ENCODE measurements around the gene PFKP.

The PFKP gene

GRCh38 chr10:3067118-3067858, at the start of gene PFKP:
Gene PFKP, plus strand, starts transcription at chr10:3067548. Its CDS starts 48 bp downstream, at chr10:3067596.
- Mint-ChIP-seq H3K4me1 (peaks cover 30% of the 10 kb centered on the region), H3K4me3 (peak within 1 kb of the TSS; percentile 83), H3K36me3 (peaks cover 45% of the 10 kb centered on the region), H3K27ac (peak within 1 kb of the TSS; percentile 93), H3K9me3 (peaks cover 3% of the 10 kb centered on the region)
- peak; percentile 68 for ATAC-seq
- DNase-seq (ENCODE audit: low spot score in 2 of 2) = peak; percentile 53 to 81

- no peak overlapping the region for H3K27ac Mint-ChIP-seq
- no peak overlapping the region for H3K4me3 Mint-ChIP-seq
- no peaks in the 10 kb centered on the region for H3K4me1 Mint-ChIP-seq
- H3K9me3 Mint-ChIP-seq = peaks cover 4% of the 10 kb centered on the region
- ATAC-seq (no peak), DNase-seq (ENCODE audit: low spot score in 2 of 2) (no peak)
- no peaks in the 10 kb centered on the region for H3K36me3 Mint-ChIP-seq
Measured at GRCh38 chr10:3018247-3018646, 49.1 kb upstream of the PFKP start.

GRCh38 chr10:3020311-3020710, 47.0 kb upstream of the PFKP start:
- H3K4me1 Mint-ChIP-seq = no peaks in the 10 kb centered on the region
- H3K4me3 Mint-ChIP-seq = no peak overlapping the region
- H3K36me3 Mint-ChIP-seq = no peaks in the 10 kb centered on the region
- peaks cover 5% of the 10 kb centered on the region for H3K9me3 Mint-ChIP-seq
- H3K27ac Mint-ChIP-seq = no peak overlapping the region
- peak; percentile 19 for ATAC-seq
- DNase-seq (ENCODE audit: low spot score in 2 of 2) = no peak

- Mint-ChIP-seq H3K9me3 (peaks cover 5% of the 10 kb centered on the region), H3K27ac (no peak overlapping the region), H3K4me3 (no peak overlapping the region), H3K4me1 (no peaks in the 10 kb centered on the region), H3K36me3 (no peaks in the 10 kb centered on the region)
- ATAC-seq = no peak
- no peak for DNase-seq (ENCODE audit: low spot score in 2 of 2)
Measured at GRCh38 chr10:3020881-3021280, 46.5 kb upstream of the PFKP start.

GRCh38 chr10:3022027-3022426, 45.3 kb upstream of the PFKP start:
- DNase-seq (ENCODE audit: low spot score in 2 of 2) = no peak
- ATAC-seq = no peak
- H3K4me3 Mint-ChIP-seq = no peak overlapping the region
- H3K9me3 Mint-ChIP-seq = peaks cover 5% of the 10 kb centered on the region
- no peaks in the 10 kb centered on the region for H3K4me1 Mint-ChIP-seq
- H3K36me3 Mint-ChIP-seq = no peaks in the 10 kb centered on the region
- no peak overlapping the region for H3K27ac Mint-ChIP-seq

DNA sequence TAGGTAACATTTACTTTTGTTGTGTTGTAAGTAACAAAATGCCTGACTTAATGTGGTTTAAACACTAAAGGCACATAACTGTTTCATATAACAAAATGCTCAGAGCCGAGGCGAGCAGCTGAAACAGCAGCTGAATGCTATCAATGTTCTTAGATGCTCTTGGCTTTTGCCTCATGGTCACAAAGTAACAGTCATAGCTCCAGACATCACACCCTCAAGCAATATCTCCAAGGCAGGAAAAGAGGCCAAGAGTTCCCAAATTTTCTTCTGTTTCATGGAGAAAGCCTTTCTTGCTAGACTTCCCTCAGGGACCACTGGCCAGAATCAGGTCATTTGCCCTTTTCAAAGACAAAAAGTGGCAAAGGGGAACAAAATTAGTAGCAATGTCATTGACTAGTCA, 43.5 kb upstream of the PFKP start:
- no peak overlapping the region for H3K27ac Mint-ChIP-seq
- ATAC-seq (no peak), DNase-seq (ENCODE audit: low spot score in 2 of 2) (no peak)
- H3K36me3 Mint-ChIP-seq = no peaks in the 10 kb centered on the region
- H3K4me3 Mint-ChIP-seq = no peak overlapping the region
- no peaks in the 10 kb centered on the region for H3K4me1 Mint-ChIP-seq
- H3K9me3 Mint-ChIP-seq = peaks cover 5% of the 10 kb centered on the region

GRCh38 chr10:3025026-3025683, 42.2 kb upstream of the PFKP start:
- peaks cover 5% of the 10 kb centered on the region for H3K9me3 Mint-ChIP-seq
- H3K4me3 Mint-ChIP-seq = no peak overlapping the region
- no peaks in the 10 kb centered on the region for H3K4me1 Mint-ChIP-seq
- no peak for ATAC-seq
- no peak overlapping the region for H3K27ac Mint-ChIP-seq
- H3K36me3 Mint-ChIP-seq = no peaks in the 10 kb centered on the region
- no peak for DNase-seq (ENCODE audit: low spot score in 2 of 2)

GRCh38 chr10:3027866-3028265, 39.5 kb upstream of the PFKP start:
- H3K36me3 Mint-ChIP-seq = no peaks in the 10 kb centered on the region
- no peak overlapping the region for H3K4me3 Mint-ChIP-seq
- peaks cover 5% of the 10 kb centered on the region for H3K9me3 Mint-ChIP-seq
- no peak for DNase-seq (ENCODE audit: low spot score in 2 of 2)
- H3K4me1 Mint-ChIP-seq = no peaks in the 10 kb centered on the region
- no peak overlapping the region for H3K27ac Mint-ChIP-seq
- ATAC-seq = no peak

DNA sequence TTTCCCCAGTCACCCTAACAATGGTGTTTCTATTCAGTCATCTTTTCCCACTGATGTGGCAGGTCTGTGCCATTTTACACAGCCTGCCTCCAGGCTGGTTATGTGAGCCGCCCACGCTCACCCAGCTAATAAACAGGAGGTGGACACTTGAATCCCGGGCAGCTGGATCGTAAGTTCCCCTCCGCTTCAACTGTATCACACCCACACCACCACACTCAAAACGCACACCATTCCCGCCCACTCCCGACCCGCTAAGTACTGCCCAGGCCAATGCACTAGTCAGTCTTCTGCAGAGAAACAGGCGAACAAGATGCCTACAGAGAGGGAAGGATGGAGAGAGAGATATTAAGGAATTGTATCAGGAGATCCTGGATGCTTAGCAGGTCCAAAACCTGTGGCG, 38.9 kb upstream of the PFKP start:
- no peaks in the 10 kb centered on the region for H3K4me1 Mint-ChIP-seq
- H3K27ac Mint-ChIP-seq = no peak overlapping the region
- H3K36me3 Mint-ChIP-seq = no peaks in the 10 kb centered on the region
- no peaks in the 10 kb centered on the region for H3K9me3 Mint-ChIP-seq
- no peak overlapping the region for H3K4me3 Mint-ChIP-seq
- DNase-seq (ENCODE audit: low spot score in 2 of 2) = no peak
- ATAC-seq = no peak

GRCh38 chr10:3030765-3031164, 36.6 kb upstream of the PFKP start:
- H3K9me3 Mint-ChIP-seq = no peaks in the 10 kb centered on the region
- H3K4me3 Mint-ChIP-seq = no peak overlapping the region
- ATAC-seq (no peak), DNase-seq (ENCODE audit: low spot score in 2 of 2) (no peak)
- no peaks in the 10 kb centered on the region for H3K36me3 Mint-ChIP-seq
- H3K4me1 Mint-ChIP-seq = no peaks in the 10 kb centered on the region
- H3K27ac Mint-ChIP-seq = no peak overlapping the region

DNA sequence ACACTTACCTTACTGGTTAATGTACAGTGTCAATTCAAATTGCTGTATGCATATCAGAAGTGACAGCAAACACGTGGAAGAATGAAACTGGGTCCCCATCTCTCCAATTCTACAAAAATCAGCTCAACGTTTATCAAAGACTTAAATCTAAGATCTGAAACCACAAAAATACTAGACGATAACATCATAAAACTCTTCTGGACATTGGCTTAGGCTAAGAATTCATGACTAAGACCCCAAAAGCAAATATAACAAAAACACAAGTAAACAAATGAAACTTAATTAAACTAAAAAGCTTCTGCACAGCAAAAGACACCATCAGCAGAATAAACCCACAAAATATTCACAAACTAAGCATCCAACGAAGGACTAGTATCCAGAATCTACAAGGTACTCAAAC, 35.9 kb upstream of the PFKP start:
- Mint-ChIP-seq H3K27ac (no peak overlapping the region), H3K9me3 (no peaks in the 10 kb centered on the region), H3K4me1 (peaks cover 5% of the 10 kb centered on the region), H3K4me3 (no peak overlapping the region), H3K36me3 (no peaks in the 10 kb centered on the region)
- no peak for ATAC-seq
- DNase-seq (ENCODE audit: low spot score in 2 of 2) = no peak

- Mint-ChIP-seq H3K4me1 (peaks cover 6% of the 10 kb centered on the region), H3K9me3 (no peaks in the 10 kb centered on the region), H3K27ac (no peak overlapping the region), H3K4me3 (no peak overlapping the region), H3K36me3 (no peaks in the 10 kb centered on the region)
- DNase-seq (ENCODE audit: low spot score in 2 of 2) (no peak), ATAC-seq (no peak)
Measured at GRCh38 chr10:3033925-3034324, 33.4 kb upstream of the PFKP start.

- Mint-ChIP-seq H3K4me1 (peaks cover 6% of the 10 kb centered on the region), H3K4me3 (no peak overlapping the region), H3K27ac (no peak overlapping the region), H3K9me3 (no peaks in the 10 kb centered on the region), H3K36me3 (no peaks in the 10 kb centered on the region)
- ATAC-seq = no peak
- DNase-seq (ENCODE audit: low spot score in 2 of 2) = no peak
Measured at GRCh38 chr10:3034616-3035015, 32.7 kb upstream of the PFKP start.

- Mint-ChIP-seq H3K4me1 (peaks cover 6% of the 10 kb centered on the region), H3K27ac (no peak overlapping the region), H3K4me3 (no peak overlapping the region), H3K9me3 (no peaks in the 10 kb centered on the region), H3K36me3 (no peaks in the 10 kb centered on the region)
- DNase-seq (ENCODE audit: low spot score in 2 of 2) (no peak), ATAC-seq (peak; percentile 44)
Measured at GRCh38 chr10:3036155-3037021, 31.0 kb upstream of the PFKP start.

- Mint-ChIP-seq H3K4me1 (peaks cover 6% of the 10 kb centered on the region), H3K27ac (no peak overlapping the region), H3K36me3 (no peaks in the 10 kb centered on the region), H3K4me3 (no peak overlapping the region), H3K9me3 (no peaks in the 10 kb centered on the region)
- DNase-seq (ENCODE audit: low spot score in 2 of 2) (no peak), ATAC-seq (no peak)
Measured at GRCh38 chr10:3037182-3037581, 30.2 kb upstream of the PFKP start.

All from stimulated activated effector memory CD8-positive, alpha-beta T cell treated with anti-CD3 and anti-CD28 coated beads, Interleukin-12 subunit alpha, Interleukin-12 subunit beta, amount 100 ng/mL, for 72 hours (primary cell).